Cardiac fibroblast (primary cell): ENCODE measurements around the gene HTR3E.

Source experiments
- DNase-seq, 2 donors: peaks; one replicate each; pipeline versions ENCODE4 v3.0.0 to v3.0.0-alpha.2; 2010; ENCODE audit warnings: low read depth in 2 of 2
- H3K4me3 ChIP-seq, 2 donors: replicated peaks in 1 of 2; 1 replicate in 1 of 2; 2 replicates in 1 of 2; pipeline ENCODE4 v1.5.1; 2011; ENCODE audit warnings: low read depth in 2 of 2, low read length in 2 of 2, mild to moderate bottlenecking in 2 of 2, moderate library complexity in 1 of 2
- CTCF ChIP-seq: IDR thresholded peaks from one replicate; pipeline ENCODE4 v1.5.1; 2011; ENCODE audit warnings: low read depth, mild to moderate bottlenecking, low read length, inconsistent platforms

The HTR3E gene

DNA sequence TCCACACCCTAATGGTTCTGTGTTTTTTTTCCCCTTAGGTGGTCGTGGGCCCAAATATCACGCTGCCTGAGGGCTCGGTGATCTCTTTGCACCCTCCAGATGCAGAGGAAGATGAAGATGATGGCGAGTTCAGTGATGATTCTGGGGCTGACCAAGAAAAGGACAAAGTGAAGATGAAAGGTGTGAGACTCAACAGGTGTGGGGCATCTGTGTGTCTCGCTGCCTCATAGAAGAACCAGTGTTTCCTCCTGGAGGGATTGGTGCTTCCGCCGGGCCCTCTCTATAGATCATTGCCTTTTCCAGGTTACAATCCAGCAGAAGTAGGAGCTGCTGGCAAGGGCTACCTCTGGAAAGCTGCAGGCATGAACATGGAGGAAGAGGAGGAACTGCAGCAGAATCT is 45.3 kb downstream of the HTR3E start:
- H3K4me3 ChIP-seq = no peak overlapping the region
- DNase-seq = no peak
- TF ChIP-seq CTCF = no peak

- no peak for TF ChIP-seq CTCF
- no peak for DNase-seq
- H3K4me3 ChIP-seq = no peak overlapping the region
Observed at GRCh38 chr3:184143327-184143726, 46.5 kb downstream of the HTR3E start.

DNA sequence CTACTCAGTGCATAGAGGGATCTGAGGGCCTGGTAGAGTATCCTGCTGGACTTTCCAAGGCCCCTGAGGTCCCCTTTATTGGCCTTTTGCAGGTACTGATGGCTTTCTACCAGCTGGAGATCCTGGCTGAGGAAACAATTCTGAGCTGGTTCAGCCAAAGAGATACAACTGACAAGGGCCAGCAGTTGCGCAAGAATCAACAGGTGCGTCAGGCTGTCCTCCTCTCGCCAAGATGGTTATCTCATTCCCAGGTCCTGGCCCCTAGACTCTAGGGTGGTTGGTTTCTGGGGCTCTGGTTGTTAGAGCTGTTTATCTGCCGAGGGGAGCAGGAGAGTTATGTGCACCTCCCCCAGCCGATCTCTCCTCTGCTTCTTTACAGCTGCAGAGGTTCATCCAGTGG is 47.6 kb downstream of the HTR3E start:
- no peak overlapping the region for H3K4me3 ChIP-seq
- no peak for DNase-seq
- TF ChIP-seq CTCF = no peak

- DNase-seq = peak; percentile 70 to 74
- no peak overlapping the region for H3K4me3 ChIP-seq
- peak; percentile 51 for TF ChIP-seq CTCF
Observed at GRCh38 chr3:184145111-184145524, 48.3 kb downstream of the HTR3E start.

DNA sequence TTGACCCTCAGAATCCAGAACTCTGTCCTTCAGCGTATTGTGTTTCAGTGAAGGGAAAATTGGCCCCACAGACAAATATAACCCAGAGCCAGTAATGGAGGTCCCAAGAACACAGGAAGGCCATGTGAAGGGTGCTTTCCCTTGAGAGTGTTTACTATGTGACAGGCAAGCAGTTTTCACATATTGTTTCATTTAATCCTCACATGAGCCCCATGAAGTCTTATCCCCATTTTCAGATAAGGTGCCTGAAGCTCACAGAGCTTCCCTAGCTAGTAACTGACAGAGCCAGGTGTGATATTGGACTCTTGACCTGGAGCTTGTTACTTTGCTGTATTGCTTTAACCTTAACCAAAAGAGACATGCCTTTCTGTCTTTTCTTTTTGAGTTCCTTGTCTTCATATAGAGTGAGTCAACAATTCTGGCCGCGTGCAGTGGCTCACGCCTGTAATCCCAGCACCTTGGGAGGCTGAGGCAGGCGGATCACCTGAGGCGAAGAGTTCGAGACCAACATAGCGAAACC is 48.9 kb downstream of the HTR3E start:
- DNase-seq = no peak
- no peak for TF ChIP-seq CTCF
- H3K4me3 ChIP-seq = no peak overlapping the region

DNA sequence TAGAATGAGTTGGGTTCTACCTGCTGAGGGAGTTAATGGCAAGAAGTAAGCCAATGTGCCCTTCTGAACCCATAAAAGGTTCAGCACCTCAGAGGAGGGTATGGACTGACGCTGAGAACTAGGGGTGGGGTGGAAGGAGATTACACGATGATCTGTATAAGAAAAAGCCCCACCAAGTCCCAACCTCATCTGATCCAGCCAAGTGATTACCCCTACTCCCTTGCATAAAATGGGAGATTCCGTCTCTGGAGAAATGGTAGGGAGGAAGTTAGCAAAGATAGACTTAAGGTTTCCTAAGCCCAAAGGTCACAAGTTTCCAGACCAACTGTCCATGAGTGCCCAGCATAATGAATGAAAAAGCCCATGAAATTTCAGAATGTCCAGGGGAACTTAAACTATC is 51.2 kb downstream of the HTR3E start:
- no peak for DNase-seq
- H3K4me3 ChIP-seq = no peak overlapping the region
- TF ChIP-seq CTCF = no peak

- H3K4me3 ChIP-seq = no peak overlapping the region
- TF ChIP-seq CTCF = no peak
- DNase-seq = no peak
Observed at GRCh38 chr3:184149123-184149522, 52.3 kb downstream of the HTR3E start.
